GM15510 (cell line): Measurements from ENCODE around the gene EHBP1.

ENCODE experiments used
- POLR2A ChIP-seq: IDR thresholded peaks from 3 replicates; pipeline ENCODE4 v1.6.1; 2011; ENCODE audit warnings: borderline replicate concordance; ENCODE audit not compliant: insufficient read length; ENCODE audit errors: extremely low read depth

Gene EHBP1

DNA sequence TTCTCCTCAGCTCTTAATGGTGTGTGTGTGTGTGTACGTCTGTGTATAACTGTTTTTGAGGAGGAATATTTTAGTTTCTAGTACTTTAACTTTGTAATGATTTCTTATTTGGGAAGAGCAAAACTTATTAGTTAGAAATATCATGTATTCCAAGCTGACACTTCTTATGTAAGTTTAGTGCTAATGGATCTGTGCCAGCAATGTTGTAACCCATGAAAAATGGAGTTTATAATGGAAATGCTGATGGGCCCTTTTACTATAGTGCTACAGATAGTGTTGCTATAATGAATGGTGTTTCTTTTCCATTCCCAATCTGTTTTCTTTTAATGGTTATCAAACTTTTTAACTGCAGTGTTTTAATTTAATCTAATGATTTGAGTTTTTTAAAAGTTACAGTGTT is 295.3 kb downstream of the EHBP1 start:
- TF ChIP-seq POLR2A: no peak

DNA sequence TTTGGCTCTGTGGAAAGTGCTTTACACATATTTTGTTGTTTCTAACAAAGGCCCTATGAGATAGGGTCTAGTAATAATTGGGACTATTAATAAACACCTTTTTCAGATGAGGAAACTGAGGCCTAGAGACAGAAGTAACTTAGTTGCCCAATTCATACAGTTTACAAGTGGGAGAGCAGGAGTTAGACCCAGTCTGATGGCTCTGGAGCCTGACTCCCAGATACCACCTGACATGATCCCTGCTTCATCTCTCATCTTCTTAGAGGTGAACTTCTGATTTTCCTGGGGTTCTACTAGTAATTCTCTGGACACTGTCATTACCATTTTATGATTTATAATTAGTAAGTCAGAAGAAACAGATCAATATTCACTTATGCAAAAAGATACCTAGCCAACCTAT is 296.1 kb downstream of the EHBP1 start:
- no peak for TF ChIP-seq POLR2A

DNA sequence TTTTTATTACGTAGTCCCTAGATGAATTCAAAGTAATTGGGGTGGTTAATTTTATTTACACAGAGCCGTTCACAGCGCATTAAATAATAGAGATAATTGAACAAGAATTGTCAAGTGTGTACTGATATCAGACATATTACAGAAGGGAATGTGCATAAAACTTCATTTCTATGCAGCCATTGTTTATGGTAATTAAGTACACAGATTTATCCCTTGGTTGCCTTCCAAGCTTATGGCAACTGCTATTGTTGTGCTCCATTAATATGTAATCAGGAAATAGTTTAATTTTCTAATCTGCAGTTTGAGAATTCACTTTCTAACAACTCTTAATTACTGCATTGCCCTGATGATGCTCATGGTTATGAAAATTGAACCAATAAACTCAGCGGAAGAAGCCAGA is 297.8 kb downstream of the EHBP1 start:
- TF ChIP-seq POLR2A: no peak

DNA sequence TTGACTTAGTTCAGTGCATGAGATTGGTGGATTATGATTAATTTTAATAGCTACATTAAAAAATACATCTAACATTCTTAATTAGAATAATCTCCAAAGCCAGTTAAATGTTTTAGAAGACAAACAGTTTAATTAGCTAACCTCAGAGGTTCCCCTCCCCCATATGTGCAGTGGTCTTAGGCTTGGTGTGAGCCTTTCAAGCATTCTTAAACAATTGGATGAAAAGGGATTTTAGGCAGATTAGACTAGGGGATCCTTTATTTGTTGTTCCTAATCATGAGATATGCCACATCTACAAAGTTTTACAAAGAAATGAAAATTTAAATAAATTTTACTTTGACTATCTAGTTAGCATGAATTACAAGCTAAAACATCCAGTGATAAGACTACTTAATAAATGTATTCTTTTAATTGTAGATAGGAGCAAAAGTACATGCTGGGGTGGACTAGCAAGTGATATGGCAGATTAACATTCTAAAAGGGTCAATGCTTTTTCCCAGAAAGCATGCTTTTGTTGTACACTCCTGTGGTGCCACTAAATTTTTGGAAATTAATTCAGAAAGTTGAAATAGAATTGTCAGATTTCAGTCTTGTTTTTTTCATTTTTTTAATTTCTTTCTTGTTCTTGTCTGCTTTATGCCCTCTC is 302.4 kb downstream of the EHBP1 start:
- TF ChIP-seq POLR2A: no peak

DNA sequence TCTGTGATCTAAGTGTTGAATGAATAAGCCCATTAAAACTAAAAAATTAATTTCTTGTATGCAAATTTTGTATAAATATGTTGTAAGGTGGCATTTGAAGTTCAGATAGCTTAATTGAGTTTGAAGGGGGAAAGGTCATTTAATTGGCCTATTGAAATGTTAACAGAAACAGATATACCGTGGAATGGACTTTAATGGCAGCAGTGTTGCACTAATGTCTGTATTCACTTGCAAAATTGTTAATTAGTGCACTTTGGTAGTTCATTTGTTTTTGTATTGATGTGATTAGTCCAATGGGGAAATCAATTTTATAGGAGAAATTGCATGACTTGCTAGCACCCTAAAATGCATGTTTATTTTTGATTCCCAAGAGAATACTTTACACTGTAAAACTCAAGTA is 303.3 kb downstream of the EHBP1 start:
- no peak for TF ChIP-seq POLR2A

DNA sequence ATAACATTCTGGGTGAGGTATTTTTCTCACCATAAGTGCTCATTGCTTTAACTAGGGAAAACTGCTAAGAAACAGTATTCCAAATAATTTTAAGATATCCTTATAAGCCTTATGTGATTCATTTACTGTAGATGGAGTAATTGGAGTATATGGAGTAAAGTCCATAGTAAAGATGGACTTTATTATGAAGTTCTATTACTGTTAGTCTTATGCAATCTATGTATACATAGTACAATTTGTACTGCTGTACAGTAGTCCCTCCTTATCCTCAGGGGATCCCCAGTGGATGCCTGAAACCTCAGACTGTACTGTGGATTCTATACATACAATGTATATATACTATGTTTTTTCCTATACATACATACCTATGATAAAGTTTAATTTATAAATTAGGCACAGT is 304.0 kb downstream of the EHBP1 start:
- TF ChIP-seq POLR2A: no peak

DNA sequence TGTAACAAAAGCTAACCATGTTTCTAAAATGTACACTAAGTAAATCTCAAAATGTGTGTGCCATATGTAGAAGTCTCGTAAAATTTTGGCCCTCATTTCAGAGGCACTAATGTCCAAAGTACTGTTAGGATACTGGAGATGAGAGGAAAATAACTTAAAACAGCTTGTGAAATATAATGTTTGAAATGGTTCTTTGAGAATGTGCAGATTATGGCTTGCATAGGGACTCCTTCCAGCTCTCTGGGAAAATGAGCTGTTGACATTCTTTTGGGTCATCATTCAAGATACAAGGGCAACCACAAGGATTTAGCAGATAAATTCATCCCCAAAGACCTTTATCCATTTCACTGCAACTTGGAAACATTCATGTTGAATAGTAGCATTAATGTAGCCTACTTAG is 307.0 kb downstream of the EHBP1 start:
- TF ChIP-seq POLR2A: no peak

DNA sequence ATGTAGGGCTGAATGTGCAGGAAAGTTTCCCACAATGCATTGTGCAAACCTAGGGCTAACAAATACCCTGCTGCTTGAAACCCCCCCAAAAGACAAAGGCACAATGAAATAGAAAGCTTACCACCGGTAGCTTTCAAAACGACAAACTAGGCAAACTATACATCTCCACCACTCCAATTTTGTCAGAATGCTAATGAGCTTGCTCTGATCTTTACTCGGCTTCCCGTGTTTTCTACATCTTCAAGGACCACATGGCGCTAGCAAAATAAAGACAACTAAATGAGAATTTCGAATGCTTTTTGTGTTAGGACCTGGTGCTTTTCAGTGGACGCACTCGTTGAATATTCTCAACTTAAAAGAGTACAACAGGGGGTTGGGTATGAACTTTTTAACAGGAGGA is 307.9 kb downstream of the EHBP1 start:
- no peak for TF ChIP-seq POLR2A

DNA sequence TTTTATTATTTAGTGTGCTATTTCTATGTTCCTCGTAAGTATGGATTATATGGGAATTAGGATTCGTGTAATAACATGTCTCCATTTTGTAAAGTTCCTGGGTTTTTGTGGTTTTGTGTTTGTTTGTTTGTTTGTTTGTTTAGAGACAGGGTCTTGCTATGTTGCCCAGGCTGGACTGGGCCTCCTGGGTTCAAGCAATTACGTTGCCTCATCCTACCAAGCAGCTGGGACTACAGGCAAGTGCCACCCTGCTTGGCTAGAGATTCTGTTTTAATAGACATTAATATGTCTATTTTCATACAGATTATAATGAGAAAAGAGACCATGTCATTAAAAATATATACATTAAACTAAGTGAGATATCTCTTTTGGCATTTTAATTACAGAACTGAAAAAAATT is 309.9 kb downstream of the EHBP1 start:
- TF ChIP-seq POLR2A: no peak

DNA sequence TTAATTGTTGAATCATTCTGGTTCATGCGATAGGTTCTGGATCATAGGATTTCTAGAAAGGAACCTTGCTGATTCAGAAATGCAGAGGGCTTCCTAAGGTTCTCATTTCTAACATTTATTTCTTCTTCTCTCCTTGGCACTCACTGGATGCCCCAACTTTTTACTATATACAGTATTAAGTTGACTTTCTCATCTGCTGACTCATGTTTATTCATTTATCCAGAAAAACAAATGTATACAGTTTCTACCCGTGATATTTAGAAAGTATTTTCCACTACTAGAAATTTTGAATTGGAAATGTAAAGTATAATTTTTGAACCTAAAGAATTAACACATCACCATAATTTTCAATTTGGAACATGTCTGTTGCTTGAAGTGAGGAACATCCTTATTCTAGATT is 312.9 kb downstream of the EHBP1 start:
- TF ChIP-seq POLR2A: no peak

DNA sequence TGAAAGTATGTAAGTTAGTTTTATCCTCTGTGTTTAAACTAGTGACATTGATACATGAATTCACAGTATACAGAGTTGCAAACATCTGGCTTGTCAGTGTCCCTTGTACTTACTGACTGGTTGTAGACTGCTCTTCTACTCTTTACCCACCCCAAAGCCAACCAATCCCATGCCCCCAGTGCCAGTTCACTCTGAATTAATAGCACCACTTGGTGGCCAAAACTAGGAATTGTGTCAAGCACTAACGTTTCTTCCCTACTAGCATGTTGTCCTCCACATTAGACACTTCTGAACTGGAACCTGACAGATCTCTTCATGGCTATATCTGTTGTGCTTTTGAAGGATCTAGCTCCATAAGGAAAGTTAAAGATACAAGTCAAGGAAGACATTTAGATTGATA is 317.9 kb downstream of the EHBP1 start:
- TF ChIP-seq POLR2A: no peak

DNA sequence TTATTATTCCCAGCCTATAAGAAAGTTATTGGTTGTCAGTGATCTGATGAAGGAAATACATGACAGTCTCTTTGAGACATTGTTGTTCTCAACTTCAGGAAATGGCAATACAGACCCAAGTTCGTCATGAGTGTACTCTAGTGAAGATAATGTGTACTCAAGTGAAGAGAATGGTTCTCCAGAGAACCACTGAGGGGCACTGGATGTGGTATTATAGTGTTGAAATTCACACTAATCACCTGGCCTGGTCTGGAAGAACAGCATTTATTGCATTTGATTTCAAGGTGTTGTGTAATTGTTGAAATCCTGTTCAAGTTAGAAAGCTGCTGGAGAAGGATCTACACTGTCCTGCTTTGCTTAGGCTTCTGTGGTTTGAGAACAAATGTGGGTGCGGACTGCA is 321.7 kb downstream of the EHBP1 start:
- TF ChIP-seq POLR2A: no peak

DNA sequence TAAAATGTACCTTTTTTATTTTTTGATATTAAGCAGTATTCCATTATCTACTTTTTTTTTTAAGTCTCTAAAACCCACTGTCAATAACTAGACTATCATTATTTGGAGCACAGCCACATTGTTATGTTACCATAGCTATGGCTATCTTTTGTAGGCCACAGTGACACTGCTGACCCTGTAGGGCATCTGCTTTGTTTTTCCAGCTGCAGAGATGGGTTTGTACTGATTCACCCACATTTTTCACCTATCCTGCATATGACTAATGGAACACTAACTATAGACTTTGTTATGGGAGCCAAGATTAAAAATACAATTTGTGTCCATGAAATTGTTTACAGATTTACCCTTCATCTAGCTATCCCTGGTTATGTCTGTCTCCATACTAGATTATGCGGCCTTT is 323.5 kb downstream of the EHBP1 start:
- no peak for TF ChIP-seq POLR2A

DNA sequence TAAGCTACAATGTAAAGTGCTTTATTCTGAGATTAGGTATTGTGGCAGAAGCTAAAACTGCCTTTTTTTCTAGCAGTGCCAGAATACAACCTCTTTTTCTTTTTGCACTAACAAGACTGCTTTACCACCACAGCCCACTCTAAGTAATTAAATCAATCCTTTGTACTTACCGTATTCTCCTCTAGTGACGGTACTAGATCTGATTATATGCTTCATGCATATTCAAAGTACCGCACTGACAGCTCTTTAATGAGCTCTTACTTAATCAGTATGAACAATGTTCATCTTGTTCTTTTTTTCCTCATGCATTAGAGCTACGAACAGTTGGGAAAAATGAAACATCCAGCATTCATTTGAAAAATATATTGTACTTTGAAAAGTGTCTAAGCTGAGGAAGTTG is 329.0 kb downstream of the EHBP1 start:
- TF ChIP-seq POLR2A: no peak

DNA sequence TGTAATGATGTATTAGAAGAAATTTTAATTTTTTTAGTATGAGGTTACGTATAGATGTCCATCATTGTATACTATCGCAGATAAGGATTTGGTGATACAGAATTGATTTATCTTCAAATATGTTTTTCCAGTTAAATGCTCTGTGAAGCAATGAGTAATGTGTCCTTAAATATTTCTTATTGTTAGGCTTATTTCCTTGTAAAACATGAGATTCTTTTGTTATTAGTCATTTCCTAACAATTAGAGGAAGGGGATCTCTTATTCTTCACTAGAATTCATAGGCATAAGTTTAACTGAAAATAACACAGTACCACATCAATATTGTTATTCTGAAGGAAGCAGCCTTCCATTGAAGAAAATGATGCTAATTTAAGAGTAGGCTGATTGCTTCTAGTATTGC is 329.7 kb downstream of the EHBP1 start:
- TF ChIP-seq POLR2A: no peak

DNA sequence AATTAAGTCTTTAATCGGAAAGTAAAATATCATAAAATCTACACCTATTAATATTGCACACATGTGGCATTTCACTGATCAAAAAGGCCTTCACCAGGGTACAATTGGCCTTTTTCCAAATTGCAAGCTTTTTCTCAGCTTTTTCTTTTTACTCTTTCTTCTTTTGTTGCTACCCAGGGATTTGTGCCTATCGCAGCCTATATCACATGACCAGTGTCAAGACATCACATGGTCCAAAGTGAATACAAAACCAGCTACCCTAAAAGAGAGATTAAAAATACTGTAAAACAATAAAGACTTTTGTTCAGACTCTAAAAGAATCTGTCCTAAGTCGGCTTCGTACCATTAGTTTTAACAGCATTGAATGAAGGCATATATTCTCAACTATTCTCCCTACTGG is 330.1 kb downstream of the EHBP1 start:
- no peak for TF ChIP-seq POLR2A

DNA sequence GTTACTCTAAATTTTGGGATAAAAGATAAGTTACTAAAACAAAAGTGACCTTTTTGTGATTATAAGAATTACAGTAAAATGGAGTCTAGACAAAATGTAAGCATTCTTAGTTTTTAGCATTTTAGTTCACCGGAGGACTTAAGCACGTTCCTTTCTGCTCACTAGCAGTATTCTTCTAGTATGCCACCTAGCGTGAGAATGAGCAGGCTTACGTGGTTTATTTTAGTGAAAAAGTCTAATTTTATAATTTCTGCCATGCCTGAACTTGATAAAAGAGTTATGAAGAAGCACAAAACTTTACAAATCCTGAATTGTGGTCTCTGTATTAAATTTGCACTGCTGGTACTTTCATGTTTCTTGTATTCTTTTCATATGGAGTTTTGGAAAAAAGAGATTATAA is 332.5 kb downstream of the EHBP1 start:
- TF ChIP-seq POLR2A: no peak

DNA sequence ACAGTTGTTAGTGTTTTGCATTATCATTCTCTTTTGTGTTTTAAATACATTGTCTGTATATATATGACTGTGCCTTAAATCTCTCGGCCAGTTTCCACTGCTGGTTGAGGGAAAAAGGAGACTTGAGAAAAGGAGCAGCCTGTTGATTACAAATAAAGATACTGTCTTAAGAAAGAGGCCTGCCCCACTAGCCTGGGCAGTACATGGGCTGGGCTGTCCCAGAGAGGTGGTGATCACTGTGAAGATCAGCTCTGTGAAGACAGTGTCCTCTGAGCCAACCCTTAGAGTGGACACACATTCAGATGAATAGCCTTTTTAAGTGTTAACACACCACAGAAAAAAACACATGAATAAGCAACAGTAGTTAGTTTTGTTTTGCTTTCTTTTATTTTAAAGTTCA is 335.1 kb downstream of the EHBP1 start:
- no peak for TF ChIP-seq POLR2A

DNA sequence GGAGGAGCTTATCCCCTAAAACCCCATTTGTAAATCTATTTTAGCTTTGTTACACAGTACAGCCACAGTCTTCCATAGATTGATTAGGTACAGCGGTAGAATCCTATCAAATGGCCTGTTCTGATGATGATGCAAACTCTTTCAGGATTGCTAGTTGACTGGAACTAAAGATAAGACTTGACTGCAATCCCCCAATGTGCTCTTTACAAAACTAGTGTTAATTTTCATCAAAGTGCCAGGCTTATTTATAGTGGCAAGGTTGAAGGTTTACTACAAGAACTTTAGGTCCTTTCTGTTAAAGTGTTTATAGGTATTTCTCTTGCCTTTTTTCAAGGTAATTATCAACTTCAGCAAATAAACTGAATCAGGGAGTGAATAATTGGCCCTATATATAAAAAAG is 336.1 kb downstream of the EHBP1 start:
- no peak for TF ChIP-seq POLR2A
